HG02588 (cell line): ENCODE data around the gene DHCR7.

Experiments used
- ATAC-seq: cut with Tn5 transposase; IDR thresholded peaks from one replicate; pipeline ENCODE4 v1.9.1; 2021; ENCODE audit warnings: mild to moderate bottlenecking, moderate library complexity; ENCODE audit not compliant: unreplicated experiment

Gene DHCR7

GRCh38 chr11:71421392-71421950 is 26.7 kb downstream of the DHCR7 start:
- no peak for ATAC-seq

GRCh38 chr11:71420455-71421241 is 27.5 kb downstream of the DHCR7 start:
- no peak for ATAC-seq

- peak; percentile 59 for ATAC-seq
These were observed 29.6 kb downstream of the DHCR7 start for GRCh38 chr11:71418643-71419042.

- ATAC-seq = no peak
These were observed 33.5 kb downstream of the DHCR7 start for GRCh38 chr11:71414645-71415044.

- no peak for ATAC-seq
These were observed 37.7 kb downstream of the DHCR7 start for GRCh38 chr11:71410363-71410966.

- no peak for ATAC-seq
These were observed 39.4 kb downstream of the DHCR7 start for GRCh38 chr11:71408826-71409225.

GRCh38 chr11:71407356-71407755 is 40.8 kb downstream of the DHCR7 start:
- ATAC-seq = no peak

- no peak for ATAC-seq
These were observed 41.5 kb downstream of the DHCR7 start for GRCh38 chr11:71406681-71407080.

- no peak for ATAC-seq
These were observed 44.0 kb downstream of the DHCR7 start for GRCh38 chr11:71404209-71404608.

GRCh38 chr11:71402878-71403277 is 45.3 kb downstream of the DHCR7 start:
- ATAC-seq = no peak

- ATAC-seq = no peak
These were observed 48.0 kb downstream of the DHCR7 start for GRCh38 chr11:71400216-71400615.

- no peak for ATAC-seq
These were observed 48.9 kb downstream of the DHCR7 start for GRCh38 chr11:71399341-71399740.

- no peak for ATAC-seq
These were observed 50.2 kb downstream of the DHCR7 start for GRCh38 chr11:71397961-71398360.

GRCh38 chr11:71397331-71397860 is 50.8 kb downstream of the DHCR7 start:
- no peak for ATAC-seq

GRCh38 chr11:71396548-71397123 is 51.6 kb downstream of the DHCR7 start:
- ATAC-seq = no peak

- ATAC-seq = no peak
These were observed 52.4 kb downstream of the DHCR7 start for GRCh38 chr11:71395774-71396173.

- no peak for ATAC-seq
These were observed 53.0 kb downstream of the DHCR7 start for GRCh38 chr11:71395263-71395560.

- no peak for ATAC-seq
These were observed 54.9 kb downstream of the DHCR7 start for GRCh38 chr11:71393283-71393682.

- no peak for ATAC-seq
These were observed 56.4 kb downstream of the DHCR7 start for GRCh38 chr11:71391796-71392195.

GRCh38 chr11:71391352-71391751 is 56.8 kb downstream of the DHCR7 start:
- no peak for ATAC-seq

- ATAC-seq = no peak
These were observed 59.5 kb downstream of the DHCR7 start for GRCh38 chr11:71388637-71389235.
